ENCODE results near the gene ETFBKMT.

DNA sequence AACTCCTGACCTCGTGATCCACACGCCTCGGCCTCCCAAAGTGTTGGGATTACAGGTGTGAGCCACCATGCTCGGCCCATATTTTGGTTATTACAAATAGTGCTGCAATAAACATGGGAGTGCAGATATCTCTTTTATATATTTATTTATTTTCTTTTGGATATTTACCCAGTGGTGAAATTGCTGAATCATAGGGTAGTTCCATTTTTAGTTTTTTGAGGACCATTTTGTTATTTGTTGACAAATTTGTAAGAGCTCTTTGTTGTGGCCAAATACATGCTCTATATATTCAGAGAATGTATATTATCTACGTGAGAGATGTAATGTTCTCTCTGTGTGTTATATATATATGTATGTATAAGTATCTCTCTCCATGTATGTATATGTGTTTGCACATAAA lies 53.4 kb downstream of the ETFBKMT start:
- TF ChIP-seq, protein P1, sequence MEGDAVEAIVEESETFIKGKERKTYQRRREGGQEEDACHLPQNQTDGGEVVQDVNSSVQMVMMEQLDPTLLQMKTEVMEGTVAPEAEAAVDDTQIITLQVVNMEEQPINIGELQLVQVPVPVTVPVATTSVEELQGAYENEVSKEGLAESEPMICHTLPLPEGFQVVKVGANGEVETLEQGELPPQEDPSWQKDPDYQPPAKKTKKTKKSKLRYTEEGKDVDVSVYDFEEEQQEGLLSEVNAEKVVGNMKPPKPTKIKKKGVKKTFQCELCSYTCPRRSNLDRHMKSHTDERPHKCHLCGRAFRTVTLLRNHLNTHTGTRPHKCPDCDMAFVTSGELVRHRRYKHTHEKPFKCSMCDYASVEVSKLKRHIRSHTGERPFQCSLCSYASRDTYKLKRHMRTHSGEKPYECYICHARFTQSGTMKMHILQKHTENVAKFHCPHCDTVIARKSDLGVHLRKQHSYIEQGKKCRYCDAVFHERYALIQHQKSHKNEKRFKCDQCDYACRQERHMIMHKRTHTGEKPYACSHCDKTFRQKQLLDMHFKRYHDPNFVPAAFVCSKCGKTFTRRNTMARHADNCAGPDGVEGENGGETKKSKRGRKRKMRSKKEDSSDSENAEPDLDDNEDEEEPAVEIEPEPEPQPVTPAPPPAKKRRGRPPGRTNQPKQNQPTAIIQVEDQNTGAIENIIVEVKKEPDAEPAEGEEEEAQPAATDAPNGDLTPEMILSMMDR (conservative IDR thresholded peaks at IDR 0.05 in 1 of 2, IDR thresholded peaks at IDR 0.05 in 1 of 2; ENCODE audit: extremely low read depth in 1 of 2, insufficient read depth in 1 of 2, low read depth in 1 of 2, low read length in 2 of 2) = no peak
- no peak for TF ChIP-seq EZH2 (IDR thresholded peaks at IDR 0.05; ENCODE audit: borderline replicate concordance, low read length)

Measured in mammary epithelial cell (primary cell).